SK-N-SH treated with all-trans-retinoic acid at 6 μM for 48 hours (cell line): ENCODE data around the gene C1orf232.

Experiments used
- ARNTL ChIP-seq: fragments of 450-650 bp; formaldehyde crosslinking; IDR thresholded peaks from 2 replicates; pipeline ENCODE4 v1.5.0; 2020; ENCODE audit warnings: low read depth, mild to moderate bottlenecking, moderate library complexity, borderline replicate concordance
- CREB5 ChIP-seq: fragments of 250-450 bp; sonication (Bioruptor Pico); IDR thresholded peaks from 2 replicates; pipeline ENCODE4 v1.5.1; 2020; ENCODE audit warnings: low read depth, mild to moderate bottlenecking, moderate library complexity
- CSRNP3 ChIP-seq: fragments of 250-450 bp; sonication (Bioruptor Pico); IDR thresholded peaks from 2 replicates; pipeline ENCODE4 v1.5.1; 2021; ENCODE audit warnings: mild to moderate bottlenecking, moderate library complexity
- ISL1 ChIP-seq: fragments of 250-450 bp; sonication (Bioruptor Pico); IDR thresholded peaks from 2 replicates; pipeline ENCODE4 v2.1.2; 2022; ENCODE audit warnings: mild to moderate bottlenecking, moderate library complexity
- PPARA ChIP-seq: fragments of 250-450 bp; sonication (Bioruptor Pico); IDR thresholded peaks from 2 replicates; pipeline ENCODE4 v1.5.0; 2020; ENCODE audit warnings: mild to moderate bottlenecking, borderline replicate concordance
- RARB ChIP-seq: fragments of 250-450 bp; sonication (Bioruptor Pico); IDR thresholded peaks from 2 replicates; pipeline ENCODE4 v1.8.0; 2021; ENCODE audit warnings: mild to moderate bottlenecking, moderate library complexity
- ZFP3 ChIP-seq: fragments of 250-450 bp; sonication (Bioruptor Pico); IDR thresholded peaks from 2 replicates; pipeline ENCODE4 v1.5.0; 2020; ENCODE audit warnings: mild to moderate bottlenecking, moderate library complexity

DNA sequence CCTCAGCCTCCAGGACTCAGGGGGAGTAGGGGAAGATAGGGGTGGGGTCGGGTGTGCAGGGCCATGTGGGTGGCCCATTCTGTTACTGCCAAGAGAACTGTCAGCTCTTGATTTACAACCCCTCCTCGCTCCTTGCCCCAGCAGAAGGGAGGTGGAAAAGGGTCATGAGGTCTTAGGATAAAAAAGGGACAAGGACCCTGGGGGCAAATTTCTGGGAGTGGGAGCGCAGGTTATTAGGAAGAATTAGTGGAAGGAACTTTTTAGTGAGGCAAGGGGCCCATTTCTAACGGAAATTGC, 9.1 kb downstream of the C1orf232 start:
- TF ChIP-seq CREB5 (CRISPR knock-in tag) (no peak), RARB (CRISPR knock-in tag) (no peak), ISL1 (CRISPR knock-in tag) (no peak), ZFP3 (CRISPR knock-in tag) (no peak), ARNTL (no peak), PPARA (CRISPR knock-in tag) (no peak), CSRNP3 (CRISPR knock-in tag) (no peak)
